Measurements from ENCODE around the gene CEACAM7. TPM values are rescaled to one million over a fixed set of nuclear protein-coding genes. Genes with fewer than 3 reads are reported as not detected.
A peak's percentile ranks its signal among the peaks of the same experiment; 100 is the strongest.
"Not testable (repeated sequence)": the region's sequence is repeated elsewhere in the genome, so short reads cannot be mapped to it uniquely, and the experiment has no call there.

CEACAM7 gene
- total RNA-seq, 2 experiments from 2014 or later, result not detected

GRCh38 chr19:41670755-41671154 is 17.3 kb downstream of the CEACAM7 start:
- ATAC-seq (no peak), DNase-seq (no peak)
- intact Hi-C loops (cut with micrococcal nuclease), result no loop called here
- POLR2A ChIA-PET, result no interaction called here
- Mint-ChIP-seq H3K27me3 (peaks cover 43% of the 10 kb centered on the region), H3K4me1 (ENCODE audit: low read depth) (no peaks in the 10 kb centered on the region), H3K27ac (no peak overlapping the region), H3K36me3 (ENCODE audit: low read depth) (no peaks in the 10 kb centered on the region), H3K9me3 (peaks cover 8% of the 10 kb centered on the region), H3K4me3 (no peak overlapping the region)
- TF ChIP-seq, protein P1, sequence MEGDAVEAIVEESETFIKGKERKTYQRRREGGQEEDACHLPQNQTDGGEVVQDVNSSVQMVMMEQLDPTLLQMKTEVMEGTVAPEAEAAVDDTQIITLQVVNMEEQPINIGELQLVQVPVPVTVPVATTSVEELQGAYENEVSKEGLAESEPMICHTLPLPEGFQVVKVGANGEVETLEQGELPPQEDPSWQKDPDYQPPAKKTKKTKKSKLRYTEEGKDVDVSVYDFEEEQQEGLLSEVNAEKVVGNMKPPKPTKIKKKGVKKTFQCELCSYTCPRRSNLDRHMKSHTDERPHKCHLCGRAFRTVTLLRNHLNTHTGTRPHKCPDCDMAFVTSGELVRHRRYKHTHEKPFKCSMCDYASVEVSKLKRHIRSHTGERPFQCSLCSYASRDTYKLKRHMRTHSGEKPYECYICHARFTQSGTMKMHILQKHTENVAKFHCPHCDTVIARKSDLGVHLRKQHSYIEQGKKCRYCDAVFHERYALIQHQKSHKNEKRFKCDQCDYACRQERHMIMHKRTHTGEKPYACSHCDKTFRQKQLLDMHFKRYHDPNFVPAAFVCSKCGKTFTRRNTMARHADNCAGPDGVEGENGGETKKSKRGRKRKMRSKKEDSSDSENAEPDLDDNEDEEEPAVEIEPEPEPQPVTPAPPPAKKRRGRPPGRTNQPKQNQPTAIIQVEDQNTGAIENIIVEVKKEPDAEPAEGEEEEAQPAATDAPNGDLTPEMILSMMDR (IDR thresholded peaks at IDR 0.05), result no peak
- CTCF ChIA-PET, result interaction anchor here (1.3 to 2.5 kb wide), 2 partner anchors 23 to 29 kb away, joined by 3 to 7 read pairs; no protein-coding TSS in a partner anchor

GRCh38 chr19:41668315-41668714 is 19.8 kb downstream of the CEACAM7 start:
- Mint-ChIP-seq H3K27me3 (peaks cover 35% of the 10 kb centered on the region), H3K9me3 (peaks cover 18% of the 10 kb centered on the region), H3K4me3 (no peak overlapping the region), H3K27ac (no peak overlapping the region), H3K4me1 (ENCODE audit: low read depth) (no peaks in the 10 kb centered on the region), H3K36me3 (ENCODE audit: low read depth) (no peaks in the 10 kb centered on the region)
- ATAC-seq, result no peak
- intact Hi-C loops (cut with micrococcal nuclease), result no loop called here
- ChIA-PET CTCF (no interaction called here), POLR2A (no interaction called here)
- TF ChIP-seq, protein P1 (IDR thresholded peaks at IDR 0.05), result no peak
- DNase-seq, result no peak

DNA sequence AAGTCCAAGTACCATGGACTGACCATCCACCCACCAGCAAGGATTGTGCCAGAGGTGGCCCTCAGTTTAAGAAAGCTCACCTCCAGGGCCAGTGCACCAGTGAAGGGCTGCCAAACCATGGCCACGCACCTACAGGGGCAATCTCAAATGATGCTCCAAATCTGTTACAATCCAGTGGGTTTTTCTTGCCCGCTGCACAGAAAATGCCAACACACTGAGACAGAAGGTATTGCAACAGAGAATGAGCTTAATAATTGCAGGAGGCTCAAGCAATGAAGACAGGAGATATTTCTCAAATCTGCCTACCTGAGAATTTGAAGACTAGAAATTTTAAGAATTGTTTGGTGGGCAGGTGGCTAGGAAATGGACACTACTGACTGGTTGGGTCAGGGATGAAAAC is 22.0 kb downstream of the CEACAM7 start:
- Mint-ChIP-seq H3K9me3 (peaks cover 18% of the 10 kb centered on the region), H3K27me3 (peaks cover 26% of the 10 kb centered on the region), H3K36me3 (ENCODE audit: low read depth) (no peaks in the 10 kb centered on the region), H3K4me1 (ENCODE audit: low read depth) (no peaks in the 10 kb centered on the region), H3K4me3 (no peak overlapping the region), H3K27ac (no peak overlapping the region)
- ChIA-PET POLR2A (no interaction called here), CTCF (no interaction called here)
- TF ChIP-seq, protein P1 (IDR thresholded peaks at IDR 0.05), result no peak
- DNase-seq (no peak), ATAC-seq (no peak)
- intact Hi-C loops (cut with micrococcal nuclease), result no loop called here

DNA sequence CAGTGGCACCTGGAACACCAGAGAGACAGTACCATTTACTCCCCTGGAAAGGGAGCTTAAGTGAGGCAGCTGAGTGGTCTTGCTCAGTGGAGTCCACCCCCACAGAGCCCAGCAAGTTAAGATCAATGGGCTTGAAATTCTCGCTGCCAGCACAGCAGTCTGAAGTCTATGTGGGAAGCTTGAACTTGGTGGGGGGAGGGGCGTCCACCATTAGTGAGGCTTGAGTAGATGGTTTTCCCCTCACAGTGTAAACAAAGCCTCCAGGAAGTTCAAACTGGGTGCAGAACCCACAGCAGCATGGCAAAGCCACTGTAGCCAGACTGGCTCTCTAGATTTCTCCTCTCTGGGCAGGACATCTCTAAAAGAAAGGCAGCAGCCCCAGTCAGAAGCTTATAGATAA is 30.9 kb downstream of the CEACAM7 start:
- TF ChIP-seq, protein P1 (IDR thresholded peaks at IDR 0.05), result no peak
- peak; percentile 6 for DNase-seq
- H3K9me3 Mint-ChIP-seq, result peaks cover 8% of the 10 kb centered on the region
- intact Hi-C loops (cut with micrococcal nuclease), result no loop called here
- POLR2A ChIA-PET, result no interaction called here
- no peak overlapping the region for H3K4me3 Mint-ChIP-seq
- CTCF ChIA-PET, result interaction anchor here (1.2 to 3.1 kb wide), 4 partner anchors 10 to 96 kb away, joined by 4 to 19 read pairs (median 9); no protein-coding TSS in a partner anchor
- no peak for ATAC-seq
- no peaks in the 10 kb centered on the region for H3K36me3 Mint-ChIP-seq (ENCODE audit: low read depth)
- H3K27me3 Mint-ChIP-seq, result peaks cover 34% of the 10 kb centered on the region
- H3K27ac Mint-ChIP-seq, result no peak overlapping the region
- H3K4me1 Mint-ChIP-seq (ENCODE audit: low read depth), result peaks cover 1% of the 10 kb centered on the region

GRCh38 chr19:41656756-41657155 is 31.3 kb downstream of the CEACAM7 start:
- intact Hi-C loops (cut with micrococcal nuclease), result not testable (repeated sequence)
- ATAC-seq, result peak; percentile 53

More at GRCh38 chr19:41656756-41657155, 31.3 kb downstream of the CEACAM7 start:
- H3K4me1 Mint-ChIP-seq (ENCODE audit: low read depth); H3K9me3 Mint-ChIP-seq; H3K36me3 Mint-ChIP-seq (ENCODE audit: low read depth); H3K4me3 Mint-ChIP-seq; POLR2A ChIA-PET; H3K27ac Mint-ChIP-seq: not testable (repeated sequence)
- DNase-seq, result peak; percentile 21
- CTCF ChIA-PET, result interaction anchor here (1.2 to 3.1 kb wide), 4 partner anchors 9 to 96 kb away, joined by 4 to 19 read pairs (median 9); no protein-coding TSS in a partner anchor
- peaks cover 34% of the 10 kb centered on the region for H3K27me3 Mint-ChIP-seq
